A549 (cell line): ENCODE measurements around the gene LGALS4. TPM values are rescaled to one million over a fixed set of nuclear protein-coding genes. Genes with fewer than 3 reads are reported as not detected.

Source experiments
- ATAC-seq, 2 experiments: fragments of 200-7000 bp in 1 of 2; fragments of >200 bp in 1 of 2; cut with Nextera tagmentation in 1 of 2; cut with Tn5 transposase in 1 of 2; 3 replicates each; pipeline versions ENCODE4 v1.8.0 to v1.9.1; 2018 to 2020; ENCODE audit warnings: mild to moderate bottlenecking in 1 of 2, moderate library complexity in 1 of 2
- CTCF ChIA-PET: fragments of 300-600 bp; sonication (Branson Sonifier 250); formaldehyde crosslinking; extraction: SDS; loops from one replicate; lab custom pipeline; 2021; ENCODE audit warnings: antibody characterized with exemption, inconsistent platforms; lab: Yijun Ruan, JAX
- POLR2A ChIA-PET: fragments of 350-600 bp; formaldehyde crosslinking; extraction: SDS; loops from one replicate; lab custom pipeline; 2021; ENCODE audit warnings: antibody characterized with exemption, inconsistent platforms; lab: Yijun Ruan, JAX
- DNase-seq, 2 experiments: peaks; one replicate each; pipeline versions ENCODE4 v3.0.0 to v3.0.0-alpha.2; 2011 to 2016; ENCODE audit warnings: low read depth in 1 of 2, low spot score in 1 of 2
- FAIRE-seq: peaks from 2 replicates; lab custom pipeline; 2011; peaks lifted over from hg19 to GRCh38; lab: Jason Lieb, UNC
- H3K27ac ChIP-seq, 2 experiments: fragments of >200 bp; sonication (Bioruptor Twin); formaldehyde crosslinking; 3 replicates each; pipeline ENCODE4 v1.5.1; 2016 to 2017
- H3K4me1 ChIP-seq: fragments of >200 bp; sonication (Bioruptor Twin); formaldehyde crosslinking; 3 replicates; pipeline ENCODE4 v1.6.1; 2016
- H3K4me2 ChIP-seq: fragments of >200 bp; sonication (Bioruptor Twin); formaldehyde crosslinking; 3 replicates; pipeline ENCODE4 v1.6.1; 2016
- H3K4me3 ChIP-seq: fragments of >200 bp; sonication (Bioruptor Twin); formaldehyde crosslinking; 3 replicates; pipeline ENCODE4 v1.5.1; 2016
- H3K9me3 ChIP-seq: fragments of >200 bp; sonication (Bioruptor Twin); formaldehyde crosslinking; 3 replicates; pipeline ENCODE4 v1.6.1; 2016
- CEBPB ChIP-seq, 2 experiments: fragments of >200 bp in 1 of 2; sonication (Bioruptor Twin) in 1 of 2; formaldehyde crosslinking in 1 of 2; IDR thresholded peaks; 2 replicates each; pipeline ENCODE4 v1.6.1; 2012 to 2016
- CHD4 ChIP-seq: fragments of 200-600 bp; sonication (generic); IDR thresholded peaks from 2 replicates; pipeline ENCODE4 v1.6.1; 2016; ENCODE audit warnings: antibody characterized with exemption, mild to moderate bottlenecking, borderline replicate concordance
- EHMT2 ChIP-seq: fragments of 200-600 bp; sonication (generic); IDR thresholded peaks from 2 replicates; pipeline ENCODE4 v1.6.1; 2016; ENCODE audit warnings: antibody characterized with exemption, low read depth, mild to moderate bottlenecking, moderate library complexity
- FOSB ChIP-seq: fragments of 250-450 bp; sonication (Bioruptor Pico); IDR thresholded peaks from 2 replicates; pipeline ENCODE4 v1.5.0; 2020; ENCODE audit warnings: mild to moderate bottlenecking, moderate library complexity
- GATA3 ChIP-seq: IDR thresholded peaks from 2 replicates; pipeline ENCODE4 v1.6.1; 2012; ENCODE audit warnings: borderline replicate concordance
- HOXB5 ChIP-seq: fragments of 250-450 bp; sonication (Bioruptor Pico); IDR thresholded peaks from 2 replicates; pipeline ENCODE4 v1.5.0; 2020; ENCODE audit warnings: mild to moderate bottlenecking, moderate library complexity
- JUN ChIP-seq, 2 experiments: fragments of >200 bp; sonication (Bioruptor Twin); formaldehyde crosslinking; IDR thresholded peaks; 2 replicates in 1 of 2; 3 replicates in 1 of 2; pipeline ENCODE4 v1.6.1; 2016 to 2017
- KDM5A ChIP-seq: fragments of 200-600 bp; sonication (generic); IDR thresholded peaks from 2 replicates; pipeline ENCODE4 v1.6.1; 2016; ENCODE audit warnings: antibody characterized with exemption, mild to moderate bottlenecking
- MAFK ChIP-seq: fragments of 450-650 bp; IDR thresholded peaks from 2 replicates; pipeline ENCODE4 v1.6.1; 2014; ENCODE audit not compliant: partially characterized antibody
- MAZ ChIP-seq: fragments of 150-350 bp; IDR thresholded peaks from 2 replicates; pipeline ENCODE4 v1.6.1; 2014; ENCODE audit warnings: antibody characterized with exemption, low read depth, low read length, borderline replicate concordance
- NPAS2 ChIP-seq: fragments of 250-450 bp; sonication (Bioruptor Pico); IDR thresholded peaks from 2 replicates; pipeline ENCODE4 v1.8.0; 2022; ENCODE audit warnings: mild to moderate bottlenecking, moderate library complexity, borderline replicate concordance
- PHF8 ChIP-seq: fragments of 200-600 bp; sonication (generic); IDR thresholded peaks from 2 replicates; pipeline ENCODE4 v1.6.1; 2016; ENCODE audit warnings: low read depth, mild to moderate bottlenecking, antibody characterized with exemption, moderate library complexity, borderline replicate concordance
- RARB ChIP-seq: fragments of 250-450 bp; sonication (Bioruptor Pico); IDR thresholded peaks from 2 replicates; pipeline ENCODE4 v1.8.0; 2021; ENCODE audit warnings: mild to moderate bottlenecking, moderate library complexity
- RFX5 ChIP-seq: fragments of 450-650 bp; IDR thresholded peaks from 2 replicates; pipeline ENCODE4 v1.7.1; 2014; ENCODE audit warnings: antibody characterized with exemption, mild to moderate bottlenecking, moderate library complexity
- TFCP2L1 ChIP-seq: fragments of 250-450 bp; sonication (Bioruptor Pico); IDR thresholded peaks from 2 replicates; pipeline ENCODE4 v1.5.0; 2021; ENCODE audit warnings: mild to moderate bottlenecking
- ZSCAN20 ChIP-seq: fragments of 250-450 bp; sonication (Bioruptor Pico); IDR thresholded peaks from 2 replicates; pipeline ENCODE4 v1.8.0; 2022; ENCODE audit warnings: mild to moderate bottlenecking, moderate library complexity
- WGBS: methylation state at CpG from one replicate; pipeline ENCODE4 v1.1.6; 2017; ENCODE audit errors: missing lambda C conversion rate; 5-methylcytosine and 5-hydroxymethylcytosine counted together
- polyA plus RNA-seq, 4 experiments: library from polyadenylated mRNA; depleted of rRNA in 3 of 4; stranded (reverse); fragments of >200 nt; fragmentation: RNase III in 1 of 4; extraction: RNeasy Plus Mini Kit Qiagen cat#74134 plus additional on column Dnase treatment in 1 of 4; gene quantifications; 2 replicates in 3 of 4; 3 replicates in 1 of 4; pipeline ENCODE4 v1.2.3, GENCODE V29; 2011 to 2017
- TF ChIP-seq, protein P1 (sequence below): fragments of 250-450 bp; sonication (Bioruptor Pico); IDR thresholded peaks from 2 replicates; pipeline ENCODE4 v1.5.0; 2020; ENCODE audit warnings: low read depth, mild to moderate bottlenecking, moderate library complexity

LGALS4 gene
- polyA plus RNA-seq, 2 of the 4 experiments (the other 2 are of a cell fraction) = 0.94 to 2.5 TPM

GRCh38 chr19:38819231-38819920 lies 6.6 kb upstream of the LGALS4 start:
- DNase-seq = no peak
- peaks cover 13% of the 10 kb centered on the region for H3K4me1 ChIP-seq
- POLR2A ChIA-PET = interaction anchor here (1.2 to 1.4 kb wide), 2 partner anchors 12 to 30 kb away, joined by 5 to 7 read pairs; partner anchors contain the start of gene ECH1
- peak; percentile 14 to 23; a peak in 3 of 6 replicates for ATAC-seq
- FAIRE-seq = peak; percentile 65
- no peak for TF ChIP-seq PHF8
- TF ChIP-seq, all 56 proteins: peak for 0
- Histone ChIP-seq H3K27ac (peak overlapping the region in 1 of 2 experiments; percentile 7; a peak in 4 of 6 replicates), H3K4me3 (no peak overlapping the region), H3K9me3 (no peaks in the 10 kb centered on the region), H3K4me2 (peak overlapping the region; percentile 48)
- CTCF ChIA-PET = interaction anchor here (0.7 to 4.0 kb wide), 10 partner anchors 9 to 417 kb away, joined by 3 to 20 read pairs (median 3); partner anchors contain the start of genes ECH1, FAM98C, MRPS12 and SARS2
- 76% methylated on average over 13 of the region's 13 CpGs for WGBS

GRCh38 chr19:38817081-38817480 lies 4.3 kb upstream of the LGALS4 start:
- FAIRE-seq (no peak), DNase-seq (no peak), ATAC-seq (no peak)
- no peak for TF ChIP-seq CHD4
- no peak for TF ChIP-seq KDM5A
- no peak for TF ChIP-seq MAFK
- no peak for TF ChIP-seq ZSCAN20 (CRISPR knock-in tag)
- TF ChIP-seq RARB (CRISPR knock-in tag) = no peak
- TF ChIP-seq NPAS2 (CRISPR knock-in tag) = no peak
- TF ChIP-seq HOXB5 (CRISPR knock-in tag) = no peak
- no peak for TF ChIP-seq MAZ
- no peak for TF ChIP-seq CEBPB (IDR thresholded peaks at IDR 0.05)
- TF ChIP-seq FOSB = no peak
- TF ChIP-seq JUN (IDR thresholded peaks at IDR 0.05) = no peak
- no peak for TF ChIP-seq TFCP2L1 (CRISPR knock-in tag)
- TF ChIP-seq RFX5 = no peak
- TF ChIP-seq, protein P1, sequence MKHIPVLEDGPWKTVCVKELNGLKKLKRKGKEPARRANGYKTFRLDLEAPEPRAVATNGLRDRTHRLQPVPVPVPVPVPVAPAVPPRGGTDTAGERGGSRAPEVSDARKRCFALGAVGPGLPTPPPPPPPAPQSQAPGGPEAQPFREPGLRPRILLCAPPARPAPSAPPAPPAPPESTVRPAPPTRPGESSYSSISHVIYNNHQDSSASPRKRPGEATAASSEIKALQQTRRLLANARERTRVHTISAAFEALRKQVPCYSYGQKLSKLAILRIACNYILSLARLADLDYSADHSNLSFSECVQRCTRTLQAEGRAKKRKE (CRISPR knock-in tag) = no peak
- H3K27ac ChIP-seq = no peak overlapping the region
- H3K4me2 ChIP-seq = no peak overlapping the region
- H3K9me3 ChIP-seq = no peaks in the 10 kb centered on the region
- ChIA-PET POLR2A (no interaction called here), CTCF (interaction anchor here (0.7 to 1.4 kb wide), 4 partner anchors 36 to 414 kb away, joined by 3 to 4 read pairs (median 3); partner anchors contain the start of gene FAM98C)
- no peak overlapping the region for H3K4me3 ChIP-seq
- H3K4me1 ChIP-seq = peaks cover 19% of the 10 kb centered on the region
- WGBS = 94% methylated on average over 15 of the region's 15 CpGs

DNA sequence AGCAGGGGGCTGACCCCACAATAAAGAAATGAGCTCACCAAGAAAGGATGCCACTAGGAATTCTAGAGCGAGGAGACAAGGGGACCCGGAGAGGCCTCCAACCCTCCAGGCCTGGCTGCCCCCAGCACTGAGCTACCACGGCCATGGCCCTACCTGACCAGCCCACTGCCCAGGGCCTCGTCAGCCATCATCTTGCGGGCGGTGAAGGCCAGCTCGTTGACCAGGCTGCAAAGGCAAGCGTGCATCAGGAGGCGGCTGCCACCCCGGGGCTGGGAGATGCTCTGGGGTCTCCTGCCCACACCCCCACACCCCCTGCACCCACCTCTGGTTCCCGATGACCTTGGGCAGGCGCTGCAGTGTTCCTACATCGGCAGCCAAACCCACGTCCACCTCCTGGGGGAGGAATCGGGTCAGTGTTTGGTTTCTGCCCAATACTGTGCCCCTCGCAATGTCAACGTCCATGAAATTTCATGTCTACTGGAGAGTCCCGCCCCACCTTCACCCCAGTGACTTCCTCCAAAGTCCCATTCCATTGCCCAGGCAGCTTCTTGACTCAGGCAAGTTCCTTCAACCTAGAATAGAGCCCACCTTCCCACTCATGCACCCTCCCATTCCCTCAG lies 3.5 kb upstream of the LGALS4 start:
- Histone ChIP-seq H3K4me1 (peaks cover 19% of the 10 kb centered on the region), H3K9me3 (no peaks in the 10 kb centered on the region), H3K4me2 (no peak overlapping the region), H3K4me3 (no peak overlapping the region), H3K27ac (no peak overlapping the region)
- ChIA-PET POLR2A (no interaction called here), CTCF (interaction anchor here (0.6 to 1.4 kb wide), 6 partner anchors 33 to 413 kb away, joined by 3 to 6 read pairs (median 4); partner anchors contain the start of gene FAM98C)
- no peak for FAIRE-seq
- WGBS = 93% methylated on average over 18 of the region's 18 CpGs
- TF ChIP-seq EHMT2 (no peak), GATA3 (no peak)
- DNase-seq = no peak
- ATAC-seq = no peak
